Parathyroid adenoma (tissue), 2 donors: ENCODE data around the gene TINAGL1.

Experiments used
- H2AFZ ChIP-seq: fragments of 300-600 bp; sonication (generic); one replicate; pipeline ENCODE4 v1.7.0; 2017; ENCODE audit warnings: antibody characterized with exemption, mild to moderate bottlenecking
- H3K27ac ChIP-seq: fragments of 300-600 bp; sonication (generic); one replicate; pipeline ENCODE4 v1.7.0; 2017
- H3K27me3 ChIP-seq: fragments of 300-600 bp; sonication (generic); one replicate; pipeline ENCODE4 v1.7.0; 2017; ENCODE audit warnings: low read length; ENCODE audit not compliant: control insufficient read depth, insufficient read depth
- H3K36me3 ChIP-seq: fragments of 300-600 bp; sonication (generic); one replicate; pipeline ENCODE4 v1.7.0; 2017; ENCODE audit warnings: low read length; ENCODE audit not compliant: control insufficient read depth, insufficient read depth
- H3K4me1 ChIP-seq: fragments of 300-600 bp; sonication (generic); one replicate; pipeline ENCODE4 v1.7.0; 2017; ENCODE audit warnings: control low read depth
- H3K4me2 ChIP-seq: fragments of 300-600 bp; sonication (generic); one replicate; pipeline ENCODE4 v1.7.0; 2017; ENCODE audit warnings: low read length
- H3K4me3 ChIP-seq: fragments of 300-600 bp; sonication (generic); one replicate; pipeline ENCODE4 v1.7.0; 2017; ENCODE audit warnings: low read depth, low read length
- H3K79me2 ChIP-seq: fragments of 300-600 bp; sonication (generic); one replicate; pipeline ENCODE4 v1.7.0; 2017; ENCODE audit warnings: control low read depth
- H3K9ac ChIP-seq: fragments of 300-600 bp; sonication (generic); one replicate; pipeline ENCODE4 v1.7.0; 2017; ENCODE audit warnings: mild to moderate bottlenecking
- H3K9me3 ChIP-seq: fragments of 300-600 bp; sonication (generic); one replicate; pipeline ENCODE4 v1.7.0; 2017; ENCODE audit warnings: low read length; ENCODE audit not compliant: control insufficient read depth
- CTCF ChIP-seq: fragments of 300-600 bp; sonication (generic); IDR thresholded peaks from one replicate; pipeline ENCODE4 v1.7.0; 2017; ENCODE audit warnings: antibody characterized with exemption, mild to moderate bottlenecking
- donor health status: primary hyperparathyroidism.

Gene TINAGL1

GRCh38 chr1:31588751-31589515 is 12.6 kb downstream of the TINAGL1 start:
- Histone ChIP-seq H3K27me3 (no peaks in the 10 kb centered on the region), H3K4me2 (no peak overlapping the region), H3K27ac (peak overlapping the region; percentile 61), H3K9ac (no peak overlapping the region), H3K9me3 (no peaks in the 10 kb centered on the region), H3K4me3 (no peak overlapping the region), H3K4me1 (no peaks in the 10 kb centered on the region), H2AFZ (no peak overlapping the region), H3K79me2 (no peaks in the 10 kb centered on the region), H3K36me3 (no peaks in the 10 kb centered on the region)
- no peak for TF ChIP-seq CTCF

GRCh38 chr1:31591425-31592093 is 15.2 kb downstream of the TINAGL1 start:
- H3K4me3 ChIP-seq = no peak overlapping the region
- no peaks in the 10 kb centered on the region for H3K36me3 ChIP-seq
- H2AFZ ChIP-seq = no peak overlapping the region
- H3K79me2 ChIP-seq = no peaks in the 10 kb centered on the region
- no peak for TF ChIP-seq CTCF
- no peaks in the 10 kb centered on the region for H3K4me1 ChIP-seq
- no peak overlapping the region for H3K9ac ChIP-seq
- H3K27me3 ChIP-seq = no peaks in the 10 kb centered on the region
- no peak overlapping the region for H3K27ac ChIP-seq
- peak overlapping the region; percentile 19 for H3K4me2 ChIP-seq
- no peaks in the 10 kb centered on the region for H3K9me3 ChIP-seq

- H3K4me1 ChIP-seq = no peaks in the 10 kb centered on the region
- H3K9me3 ChIP-seq = no peaks in the 10 kb centered on the region
- H3K36me3 ChIP-seq = no peaks in the 10 kb centered on the region
- no peak for TF ChIP-seq CTCF
- H3K27ac ChIP-seq = no peak overlapping the region
- peak overlapping the region; percentile 19 for H3K4me2 ChIP-seq
- no peaks in the 10 kb centered on the region for H3K79me2 ChIP-seq
- no peaks in the 10 kb centered on the region for H3K27me3 ChIP-seq
- H3K4me3 ChIP-seq = no peak overlapping the region
- no peak overlapping the region for H2AFZ ChIP-seq
- no peak overlapping the region for H3K9ac ChIP-seq
These were observed 15.8 kb downstream of the TINAGL1 start for GRCh38 chr1:31592132-31592531.

- H3K4me2 ChIP-seq = no peak overlapping the region
- H3K4me3 ChIP-seq = no peak overlapping the region
- no peaks in the 10 kb centered on the region for H3K27me3 ChIP-seq
- no peak for TF ChIP-seq CTCF
- H3K4me1 ChIP-seq = no peaks in the 10 kb centered on the region
- H3K9me3 ChIP-seq = no peaks in the 10 kb centered on the region
- H3K9ac ChIP-seq = no peak overlapping the region
- no peak overlapping the region for H2AFZ ChIP-seq
- H3K27ac ChIP-seq = no peak overlapping the region
- no peaks in the 10 kb centered on the region for H3K36me3 ChIP-seq
- H3K79me2 ChIP-seq = no peaks in the 10 kb centered on the region
These were observed 16.9 kb downstream of the TINAGL1 start for GRCh38 chr1:31593136-31593665.
